Suppressor macrophage (primary cell): ENCODE results near the gene AKAP6.
"Not testable (repeated sequence)": the region's sequence is repeated elsewhere in the genome, so short reads cannot be mapped to it uniquely, and the experiment has no call there.

ENCODE experiments used
- DNase-seq, 4 experiments: peaks; one replicate each; pipeline ENCODE4 v3.0.0-alpha.2; 2020 to 2022

Gene AKAP6

DNA sequence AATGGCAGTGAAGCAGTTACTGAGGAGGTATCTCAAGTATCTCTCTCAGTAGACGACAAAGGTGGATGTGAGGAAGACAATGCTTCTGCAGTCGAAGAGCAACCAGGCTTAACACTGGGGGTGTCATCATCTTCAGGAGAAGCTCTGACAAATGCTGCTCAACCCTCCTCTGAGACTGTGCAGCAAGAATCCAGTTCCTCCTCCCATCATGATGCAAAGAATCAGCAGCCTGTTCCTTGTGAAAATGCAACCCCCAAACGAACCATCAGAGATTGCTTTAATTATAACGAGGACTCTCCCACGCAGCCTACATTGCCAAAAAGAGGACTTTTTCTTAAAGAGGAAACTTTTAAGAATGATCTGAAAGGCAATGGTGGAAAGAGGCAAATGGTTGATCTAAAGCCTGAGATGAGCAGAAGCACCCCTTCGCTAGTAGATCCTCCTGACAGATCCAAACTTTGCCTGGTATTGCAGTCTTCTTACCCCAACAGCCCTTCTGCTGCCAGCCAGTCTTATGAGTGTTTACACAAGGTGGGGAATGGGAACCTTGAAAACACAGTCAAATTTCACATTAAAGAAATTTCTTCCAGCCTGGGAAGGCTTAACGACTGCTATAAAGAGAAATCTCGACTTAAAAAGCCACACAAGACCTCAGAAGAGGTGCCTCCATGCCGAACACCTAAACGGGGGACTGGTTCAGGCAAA, 216.6 kb downstream of the AKAP6 start:
- no peak for DNase-seq

DNA sequence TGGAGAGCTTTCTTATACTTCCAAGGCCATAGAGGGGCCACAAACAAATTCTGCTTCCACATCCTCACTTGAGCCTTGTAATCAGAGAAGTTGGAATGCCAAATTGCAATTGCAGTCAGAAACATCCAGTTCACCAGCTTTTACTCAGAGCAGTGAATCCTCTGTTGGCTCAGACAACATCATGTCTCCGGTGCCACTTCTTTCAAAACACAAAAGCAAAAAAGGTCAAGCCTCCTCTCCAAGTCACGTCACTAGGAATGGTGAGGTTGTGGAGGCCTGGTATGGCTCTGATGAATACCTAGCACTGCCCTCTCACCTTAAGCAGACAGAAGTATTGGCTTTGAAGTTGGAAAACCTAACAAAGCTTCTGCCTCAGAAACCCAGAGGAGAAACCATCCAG, 217.1 kb downstream of the AKAP6 start:
- no peak for DNase-seq

DNA sequence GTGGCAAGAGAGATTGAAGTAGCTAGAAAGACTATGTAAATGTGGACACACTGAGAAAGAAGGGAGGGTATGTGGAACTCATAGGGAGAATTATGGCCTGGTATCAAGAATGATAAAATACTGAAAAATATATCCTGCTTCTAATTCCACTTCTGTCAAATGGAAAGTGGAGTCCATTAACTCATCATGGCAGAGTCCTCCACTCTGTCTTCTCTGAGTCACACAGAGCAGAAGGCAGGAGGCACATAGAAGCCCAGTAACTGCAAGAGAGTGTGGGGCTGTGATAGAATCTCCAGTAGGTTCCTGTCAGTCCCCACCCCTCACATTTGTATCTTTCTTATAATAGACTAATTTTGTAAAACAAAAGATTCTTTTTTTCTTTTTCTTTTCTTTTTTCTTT, 223.7 kb downstream of the AKAP6 start:
- DNase-seq = no peak

DNA sequence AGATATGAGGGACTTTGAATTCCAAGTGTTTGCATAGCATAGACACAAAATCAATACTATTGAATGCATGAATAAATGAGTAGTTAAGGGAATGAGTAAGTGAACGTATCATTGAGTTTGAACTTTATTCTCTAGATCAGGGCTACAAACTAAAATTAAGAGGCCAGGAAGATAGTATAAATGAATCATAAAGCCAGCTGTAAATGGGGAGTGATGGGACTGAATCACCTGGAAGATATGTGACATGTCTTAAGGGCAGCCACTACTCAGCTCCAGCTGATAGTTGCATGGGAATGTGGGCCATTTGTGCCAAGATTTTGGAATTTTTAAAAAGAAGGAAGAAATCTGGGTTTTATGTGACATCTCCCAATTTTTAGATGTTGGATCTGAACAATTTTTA, 229.9 kb downstream of the AKAP6 start:
- no peak for DNase-seq

DNA sequence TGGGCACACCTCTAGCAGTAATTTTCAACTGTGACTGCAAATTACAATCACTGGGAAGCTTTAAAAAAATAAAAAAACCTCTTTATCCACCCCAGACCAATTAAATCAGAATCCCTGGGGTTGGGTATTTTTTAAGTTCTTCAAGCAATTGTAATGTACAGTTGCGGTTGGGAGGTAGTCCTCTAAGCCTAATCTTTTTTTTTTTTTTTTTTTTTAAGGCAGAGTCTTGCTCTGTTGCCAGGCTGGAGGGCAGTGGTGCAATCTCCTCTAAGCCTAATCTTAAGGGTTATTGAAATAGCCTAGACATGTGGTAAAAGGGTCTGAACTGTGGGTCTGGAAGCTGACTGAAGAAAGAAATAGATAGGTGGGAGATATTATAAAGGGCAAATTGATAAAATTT, 230.5 kb downstream of the AKAP6 start:
- DNase-seq = no peak

DNA sequence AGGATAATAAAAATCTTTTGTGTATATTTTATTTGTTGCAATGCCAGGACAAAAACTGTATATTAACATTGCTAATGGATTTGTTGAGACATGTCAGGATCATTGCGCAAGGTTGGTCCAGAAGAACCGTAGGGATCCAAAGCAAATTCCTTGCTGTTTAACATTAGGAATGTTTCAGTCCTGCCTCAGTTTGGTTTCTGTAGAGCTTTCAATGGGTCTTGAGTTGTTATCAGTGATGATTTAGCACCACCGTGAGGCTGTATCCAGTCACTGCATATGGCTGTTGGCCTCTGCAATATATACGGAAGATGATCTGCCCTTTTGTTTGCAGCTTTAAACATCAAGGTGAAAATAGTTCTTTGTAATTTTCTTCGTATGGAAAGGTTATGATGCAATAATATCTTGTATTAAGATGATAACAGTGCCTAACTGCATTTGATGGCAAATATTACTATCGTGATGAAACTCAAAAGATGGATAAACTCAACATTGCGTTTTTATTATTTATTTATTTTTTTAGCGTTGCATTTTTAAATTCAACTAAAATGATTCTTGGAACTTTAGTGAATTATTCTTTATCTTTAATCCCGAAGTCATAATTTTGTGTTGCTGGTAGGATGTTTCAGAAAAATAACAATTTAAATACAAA, 231.2 kb downstream of the AKAP6 start:
- DNase-seq = peak; percentile 61 to 74 (median 67)

DNA sequence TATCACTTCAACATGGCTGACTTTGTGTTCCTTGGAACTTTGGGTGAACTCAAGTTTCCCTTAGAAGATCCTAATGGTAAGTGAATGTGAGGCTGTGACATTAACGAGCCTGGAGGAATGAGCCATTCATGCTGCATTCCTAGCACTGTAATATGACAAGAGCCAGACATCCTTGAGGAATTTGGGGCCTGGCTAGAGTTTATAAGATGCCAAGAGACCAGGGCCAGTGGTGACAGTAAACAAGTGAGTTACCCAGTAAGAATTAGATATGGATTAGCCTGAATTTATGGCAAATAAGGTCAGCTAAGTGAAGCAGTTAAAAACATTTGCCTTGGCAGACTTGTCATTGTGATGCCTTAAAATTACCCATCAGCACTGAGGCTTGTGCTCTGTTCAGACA, 232.4 kb downstream of the AKAP6 start:
- DNase-seq = no peak

DNA sequence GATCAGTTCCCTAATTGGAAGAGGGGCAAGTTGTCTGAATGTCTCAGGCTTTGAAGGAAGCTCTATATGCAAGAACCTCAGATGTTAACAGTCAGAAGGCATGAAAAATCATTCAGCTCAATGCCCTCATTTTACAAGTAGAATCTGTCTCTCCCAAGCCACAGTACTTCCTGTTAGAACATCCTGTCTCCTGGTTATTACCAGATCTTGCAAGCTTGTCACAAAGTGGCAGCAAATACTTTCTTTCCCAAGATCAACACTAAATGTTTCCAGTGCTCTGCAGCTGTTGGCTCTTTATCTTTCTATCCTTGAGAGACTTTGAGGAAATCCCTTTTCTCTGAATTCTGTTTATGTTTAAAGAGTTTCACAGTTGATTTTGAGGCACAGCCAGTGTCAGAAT, 235.5 kb downstream of the AKAP6 start:
- DNase-seq = peak in 3 of 4 experiments; percentile 5 to 34 (median 31)

DNA sequence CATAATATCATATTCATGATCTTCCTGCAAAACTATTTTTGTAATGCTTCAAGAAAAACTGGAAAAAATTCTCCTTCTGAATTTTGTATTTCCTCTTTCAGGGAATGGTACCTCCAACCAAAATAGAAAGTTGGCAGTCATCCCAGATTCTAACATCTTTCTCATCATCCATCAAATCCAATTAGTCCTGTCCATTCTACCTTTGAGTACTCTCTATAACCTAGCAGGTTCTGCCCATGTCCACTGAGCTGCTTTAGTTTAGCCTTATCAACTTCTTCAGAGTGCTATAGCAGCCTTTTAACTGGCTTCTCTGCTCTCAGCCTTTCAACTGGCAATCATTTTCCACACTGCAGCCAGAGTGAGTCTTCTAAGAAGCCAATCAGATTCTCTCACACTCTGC, 236.2 kb downstream of the AKAP6 start:
- no peak for DNase-seq

DNA sequence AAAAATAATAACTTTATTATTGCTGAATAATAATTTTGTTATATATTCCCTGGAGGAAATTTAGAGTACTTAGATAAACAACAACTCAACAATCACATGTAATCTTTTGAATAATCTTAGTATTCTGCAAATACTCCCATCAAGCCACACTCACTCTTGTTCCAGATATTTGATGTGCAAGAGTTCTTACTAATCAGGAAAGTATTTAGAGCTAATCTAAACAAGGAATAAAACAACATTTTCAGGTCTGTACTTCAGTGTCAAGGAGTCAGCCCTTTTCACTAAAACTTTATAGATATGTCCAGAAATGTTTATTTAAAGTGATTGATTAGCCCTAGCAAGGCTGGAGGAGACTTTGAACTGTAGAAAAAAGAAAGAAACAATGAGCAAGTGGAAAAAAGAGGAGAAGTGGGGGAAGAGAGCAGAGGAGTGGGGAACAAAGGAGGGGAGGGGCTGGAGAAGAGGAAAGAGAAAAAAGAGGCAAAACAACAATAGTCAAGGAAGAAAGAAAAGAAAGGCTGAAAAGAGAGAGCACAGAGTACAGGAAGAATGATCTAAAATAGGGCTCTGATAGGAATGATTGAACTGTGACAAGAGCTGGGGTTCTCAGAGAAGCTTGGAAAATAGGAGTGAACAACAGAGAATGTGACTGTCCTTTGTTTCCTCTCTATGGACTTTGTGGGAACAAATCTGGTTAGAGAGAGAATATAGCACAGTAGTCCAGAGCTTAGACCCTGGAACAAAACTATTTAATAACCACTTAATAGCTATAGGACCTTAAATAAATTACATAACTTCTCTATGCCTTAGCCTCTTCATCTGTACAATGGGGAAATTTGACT, 238.7 kb downstream of the AKAP6 start:
- no peak for DNase-seq

DNA sequence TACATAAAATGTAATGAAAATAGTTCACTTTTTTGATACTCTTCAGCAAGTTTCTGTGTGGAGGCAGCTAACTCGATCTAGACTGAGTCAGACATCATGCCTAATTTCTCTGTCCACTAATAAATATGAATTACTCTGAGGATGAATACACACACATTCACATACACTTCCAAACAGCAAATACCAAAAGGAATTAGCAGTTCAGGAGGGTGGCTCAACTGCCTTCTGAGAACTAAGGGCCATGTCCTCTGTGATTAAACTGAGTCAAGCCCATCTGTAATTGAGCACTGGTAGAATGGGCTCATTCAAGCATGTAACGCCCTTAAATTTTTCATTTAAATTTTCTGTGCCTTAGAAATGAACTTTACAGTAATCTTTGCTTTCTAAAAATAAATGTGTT, 242.5 kb downstream of the AKAP6 start:
- no peak for DNase-seq

DNA sequence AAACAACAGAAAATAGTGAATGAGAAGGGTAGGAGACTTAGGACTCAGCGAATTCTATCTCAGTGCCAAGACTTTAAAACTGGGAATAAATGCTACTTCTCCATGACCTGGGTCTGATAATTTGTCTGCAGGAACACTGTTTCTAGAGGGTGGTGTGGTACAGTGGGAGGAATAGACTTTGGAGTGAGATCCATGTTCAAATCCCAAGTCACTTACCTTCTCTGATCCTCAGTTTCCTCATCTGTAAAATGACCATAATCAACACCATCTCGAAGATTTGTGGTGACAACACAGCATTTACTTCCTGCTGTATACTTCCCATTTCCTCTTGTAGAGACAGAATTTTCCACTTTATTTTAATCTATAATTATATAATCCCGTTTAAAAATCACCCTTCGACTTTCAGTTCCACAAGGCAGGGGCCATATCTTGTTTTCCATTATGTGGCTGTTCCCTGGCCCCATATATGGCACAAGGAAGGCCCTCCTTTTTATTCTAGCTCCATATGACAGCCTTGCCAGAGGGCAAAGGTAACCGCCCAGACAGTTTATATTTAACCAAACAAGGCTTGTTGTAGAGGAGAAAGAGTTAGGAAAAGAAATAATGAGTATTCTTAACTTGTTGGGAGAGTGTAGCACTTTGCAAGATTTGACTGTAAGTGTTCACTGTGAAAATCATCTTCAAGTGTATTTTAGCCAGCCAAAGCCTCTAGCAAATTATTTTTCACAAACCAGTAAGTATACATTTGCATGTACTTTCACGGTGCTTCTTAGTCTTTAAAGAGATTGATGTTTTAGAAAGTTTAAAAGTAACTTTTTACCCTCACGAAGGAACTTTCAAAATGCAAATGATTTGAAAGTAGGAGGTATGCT, 243.1 kb downstream of the AKAP6 start:
- DNase-seq = peak in 2 of 4 experiments; percentile 34 to 36

DNA sequence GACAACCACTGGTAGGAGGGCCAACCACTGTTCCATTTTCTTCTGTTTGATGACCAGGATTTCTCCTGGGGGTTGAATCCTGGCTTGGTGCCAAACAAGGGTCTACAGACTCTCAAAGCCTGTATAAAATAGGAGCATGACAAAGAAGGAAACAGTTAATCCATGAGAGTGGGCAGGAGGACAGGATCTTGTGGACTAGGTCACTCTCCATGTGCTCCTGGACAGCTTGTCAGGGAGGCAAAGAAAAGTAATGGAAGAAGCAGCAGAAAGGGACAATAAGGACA, 243.7 kb downstream of the AKAP6 start:
- DNase-seq = no peak

DNA sequence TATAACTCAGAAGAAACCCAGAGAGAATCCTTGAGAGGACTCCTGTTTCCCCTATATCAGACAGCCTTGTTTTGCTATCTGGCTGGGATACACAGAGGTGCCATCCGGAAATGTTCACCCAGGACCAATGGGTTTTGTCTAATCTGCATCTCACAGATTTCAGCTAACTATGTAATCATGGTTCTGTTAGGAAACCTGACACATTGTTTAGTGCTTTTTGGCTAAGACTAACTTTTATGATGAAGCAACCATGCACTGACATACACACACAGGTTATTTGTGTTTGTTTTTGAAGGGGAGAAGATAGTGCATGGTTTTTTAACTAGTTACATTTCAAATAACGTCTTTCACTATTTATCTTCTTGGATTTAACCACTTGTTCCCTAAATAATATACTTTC, 245.2 kb downstream of the AKAP6 start:
- no peak for DNase-seq

DNA sequence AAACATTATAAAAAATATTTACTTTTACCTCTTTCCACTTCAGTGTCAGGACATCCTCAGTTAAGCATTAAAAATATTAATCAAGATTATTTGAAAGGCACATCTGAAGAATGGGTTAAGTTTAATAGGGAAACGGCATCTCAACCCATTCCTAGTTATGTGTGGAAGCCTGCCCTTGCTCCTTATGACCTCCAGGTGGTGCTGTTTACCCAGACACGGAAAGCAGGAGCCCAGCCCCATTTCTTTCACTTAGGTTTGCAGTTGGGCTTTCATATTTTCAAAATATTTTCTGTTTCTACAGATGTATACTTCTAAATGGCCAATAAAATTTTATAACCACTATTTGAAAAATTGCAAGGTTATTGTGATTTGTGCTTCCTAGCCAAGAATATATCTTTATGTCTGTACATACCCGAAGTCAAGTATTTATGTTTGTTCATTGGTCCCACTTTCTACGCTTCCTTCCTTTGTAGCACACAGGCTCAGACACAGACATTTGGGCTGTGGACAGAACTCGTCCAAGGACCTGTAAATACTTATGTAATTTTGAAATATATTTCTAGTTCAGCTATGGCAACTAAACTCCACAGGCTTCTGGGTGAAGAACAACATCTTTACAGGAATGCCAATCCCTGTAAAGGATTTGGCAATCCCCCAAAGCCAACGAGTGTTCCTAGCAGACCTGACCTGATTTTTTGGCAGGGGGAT, 247.1 kb downstream of the AKAP6 start:
- peak; percentile 66 to 81 (median 69) for DNase-seq

DNA sequence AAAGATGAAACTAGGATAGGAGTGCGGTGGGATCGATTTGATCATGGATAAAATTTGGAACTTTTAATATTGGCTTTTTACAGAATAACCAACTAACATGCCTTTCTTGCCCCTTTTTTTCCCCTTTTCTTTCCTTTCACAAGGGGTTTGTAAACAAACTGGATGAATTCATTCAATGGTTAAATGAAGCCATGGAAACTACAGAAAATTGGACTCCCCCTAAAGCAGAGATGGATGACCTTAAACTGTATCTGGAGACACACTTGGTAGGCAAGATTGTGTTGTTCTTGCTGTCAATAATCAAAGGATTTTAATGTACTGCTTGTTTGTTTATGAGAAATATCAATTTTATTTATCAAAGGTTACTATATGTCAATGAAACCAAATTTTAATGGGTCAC, 247.9 kb downstream of the AKAP6 start:
- no peak for DNase-seq

DNA sequence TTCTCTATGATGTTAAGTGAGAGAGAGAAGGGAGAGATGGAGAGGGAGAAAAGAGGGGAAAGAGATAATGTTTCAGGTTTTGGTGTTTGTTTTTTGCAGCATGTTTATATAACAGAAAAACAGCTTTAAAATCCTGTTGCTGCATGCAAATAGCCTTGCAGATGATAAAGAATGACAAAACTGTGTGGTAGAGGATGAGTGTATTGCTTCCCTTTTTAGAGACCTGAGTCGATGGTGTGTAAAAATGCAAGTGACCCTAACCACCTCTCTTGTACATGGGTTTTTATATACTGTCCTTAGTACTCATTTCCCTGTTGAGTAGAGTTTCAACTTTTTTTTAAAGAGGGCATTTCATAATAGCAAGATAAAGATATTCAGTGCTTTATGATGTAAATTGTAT, 249.1 kb downstream of the AKAP6 start:
- no peak for DNase-seq

DNA sequence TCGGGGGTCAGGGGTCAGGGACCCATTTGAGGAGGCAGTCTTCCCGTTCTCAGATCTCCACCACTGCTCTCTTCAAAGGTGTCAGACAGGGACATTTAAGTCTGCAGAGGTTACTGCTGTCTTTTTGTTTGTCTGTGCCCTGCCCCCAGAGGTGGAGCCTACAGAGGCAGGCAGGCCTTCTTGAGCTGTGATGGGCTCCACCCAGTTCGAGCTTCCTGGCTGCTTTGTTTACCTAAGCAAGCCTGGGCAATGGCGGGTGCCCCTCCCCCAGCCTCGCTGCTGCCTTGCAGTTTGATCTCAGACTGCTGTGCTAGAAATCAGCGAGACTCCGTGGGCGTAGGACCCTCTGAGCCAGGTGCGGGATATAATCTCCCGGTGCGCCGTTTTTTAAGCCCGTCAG, 254.3 kb downstream of the AKAP6 start:
- not testable (repeated sequence) for DNase-seq

DNA sequence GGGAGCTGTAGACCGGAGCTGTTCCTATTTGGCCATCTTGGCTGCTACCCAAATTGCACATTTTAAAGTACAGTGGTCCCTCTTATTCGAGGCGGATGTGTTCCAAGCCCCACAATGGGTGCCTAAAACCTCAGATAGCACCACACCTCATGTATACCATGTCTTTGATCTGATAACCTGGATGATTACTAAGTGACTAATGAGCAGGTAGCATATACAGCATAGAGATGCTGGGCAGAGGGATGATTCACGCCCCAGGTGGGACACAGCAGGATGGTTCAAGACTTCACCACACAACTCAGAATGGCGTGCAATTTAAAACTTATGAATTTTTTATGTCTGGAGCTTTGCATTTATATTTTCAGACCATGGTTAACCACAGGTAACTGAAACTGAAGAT, 255.0 kb downstream of the AKAP6 start:
- DNase-seq = no peak

DNA sequence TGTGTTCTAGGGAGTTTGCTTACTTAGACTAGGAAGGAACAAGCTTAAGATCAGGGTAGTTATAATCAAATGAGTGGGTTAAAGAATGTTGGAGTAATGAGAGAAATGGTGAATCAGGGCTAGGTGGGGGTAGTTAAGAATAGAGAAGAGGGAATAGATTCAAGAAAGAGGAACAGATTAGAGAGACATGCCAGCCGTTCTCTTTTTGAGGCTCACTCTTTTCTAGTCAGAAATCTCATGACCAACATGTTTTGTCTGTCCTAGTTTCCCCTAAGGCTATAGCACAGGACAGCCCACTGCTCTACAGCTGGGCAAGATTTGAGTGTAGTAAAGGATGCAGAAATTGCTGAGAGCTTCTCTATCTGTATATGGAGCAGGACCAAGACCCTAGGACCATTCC, 258.4 kb downstream of the AKAP6 start:
- peak; percentile 27 to 65 (median 50) for DNase-seq

DNA sequence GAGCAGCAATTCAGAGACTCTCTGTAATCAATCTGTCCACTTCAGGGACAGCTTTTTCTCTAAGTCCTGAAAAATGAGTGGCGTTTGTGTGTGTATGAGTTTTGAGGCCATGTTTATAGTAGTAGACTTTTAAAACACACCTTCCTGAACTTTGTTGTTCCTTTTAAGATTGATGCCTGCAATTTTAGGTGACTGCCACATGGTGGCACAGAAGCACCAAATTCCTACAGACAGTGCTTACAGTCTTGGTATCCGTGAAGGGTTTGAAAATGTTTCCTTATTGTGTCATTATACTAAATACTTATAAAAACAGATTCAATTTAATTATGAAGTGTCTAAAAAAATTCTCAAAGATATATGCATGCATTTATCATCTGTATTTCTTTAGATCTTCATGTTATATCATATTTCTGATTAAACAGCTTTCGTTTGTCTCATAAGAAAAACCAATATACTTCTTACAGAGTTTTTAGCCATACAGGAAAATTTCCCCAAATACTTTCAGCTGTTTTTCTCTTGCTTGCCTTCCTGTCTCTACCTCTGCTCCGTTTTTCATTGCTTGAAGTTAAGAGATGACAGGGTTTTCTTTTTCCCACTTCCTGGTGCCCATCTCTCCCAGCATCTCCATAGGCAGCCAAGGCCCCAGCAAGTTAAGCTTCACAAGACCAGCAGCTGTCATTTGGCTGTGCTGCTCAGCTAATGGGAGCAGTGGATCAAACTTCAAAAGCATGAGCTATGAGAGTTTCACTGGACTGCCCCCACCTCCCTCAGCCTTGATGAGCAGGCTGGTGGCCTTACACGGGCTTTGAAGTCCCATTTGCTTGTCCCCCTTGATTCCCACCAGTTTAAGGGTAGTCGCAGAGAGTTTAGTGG, 259.6 kb downstream of the AKAP6 start:
- peak; percentile 41 to 81 (median 66) for DNase-seq
